GM12872 (cell line): ENCODE data around the gene ST7.

Source experiments
- CTCF ChIP-seq: IDR thresholded peaks from 3 replicates; pipeline ENCODE4 v1.5.1; 2011; ENCODE audit warnings: low read depth, mild to moderate bottlenecking, low read length, moderate library complexity; ENCODE audit not compliant: insufficient read depth

Gene ST7

DNA sequence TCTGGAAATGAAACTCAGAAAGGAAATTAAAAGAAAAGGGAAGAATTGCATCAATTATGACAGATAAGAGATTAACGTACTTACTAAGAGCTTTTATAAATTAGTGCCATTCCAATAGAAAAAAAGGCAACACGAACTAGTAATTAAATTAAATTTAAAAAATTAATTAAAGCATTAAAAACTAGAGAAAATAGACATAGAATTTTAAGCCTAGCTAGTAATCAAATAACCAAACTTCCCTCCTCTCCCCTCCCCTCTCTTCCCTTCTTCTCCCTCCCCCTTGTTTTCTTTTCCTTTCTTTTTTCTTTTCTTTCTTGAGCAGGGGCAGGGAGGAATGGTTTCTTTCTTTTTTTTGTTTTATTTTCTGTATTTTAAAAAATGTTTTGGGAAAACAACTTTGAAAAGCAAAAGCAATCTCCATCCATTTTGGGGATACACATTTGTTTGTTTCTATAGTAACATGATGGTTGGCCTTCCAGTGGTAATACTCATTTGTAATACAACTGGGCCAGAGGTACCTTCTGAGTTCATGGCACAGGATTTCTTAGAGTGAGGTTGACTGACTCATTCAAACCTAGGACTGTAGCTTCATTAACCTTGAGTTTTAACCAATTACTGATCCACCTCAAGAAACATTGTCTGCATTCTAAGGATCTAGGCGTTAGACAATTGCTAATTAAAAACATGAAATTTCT, 132.6 kb downstream of the ST7 start:
- TF ChIP-seq CTCF: no peak

DNA sequence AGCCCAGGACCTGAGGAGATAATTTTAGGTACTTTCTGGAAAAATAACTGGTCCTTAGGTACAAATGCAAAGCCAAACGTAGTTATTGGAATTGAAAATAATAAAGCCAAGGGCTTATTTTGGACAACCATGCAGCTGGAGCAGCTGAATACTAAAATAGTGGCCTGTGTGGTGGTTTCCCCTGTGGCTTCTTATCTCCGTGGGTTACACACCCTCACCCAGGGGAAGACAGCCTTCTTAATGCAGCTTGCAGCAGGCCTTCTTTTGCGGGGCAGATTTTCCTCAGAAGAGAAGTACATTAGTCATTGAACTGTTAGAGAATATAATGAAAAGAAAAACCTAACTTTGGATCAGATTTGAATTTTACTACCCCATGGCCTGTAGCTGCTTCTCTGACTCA, 133.5 kb downstream of the ST7 start:
- no peak for TF ChIP-seq CTCF

- no peak for TF ChIP-seq CTCF
Observed at GRCh38 chr7:117087639-117088396, 134.5 kb downstream of the ST7 start.

- no peak for TF ChIP-seq CTCF
Observed at GRCh38 chr7:117088623-117089194, 135.4 kb downstream of the ST7 start.

- no peak for TF ChIP-seq CTCF
Observed at GRCh38 chr7:117090791-117091190, 137.5 kb downstream of the ST7 start.

DNA sequence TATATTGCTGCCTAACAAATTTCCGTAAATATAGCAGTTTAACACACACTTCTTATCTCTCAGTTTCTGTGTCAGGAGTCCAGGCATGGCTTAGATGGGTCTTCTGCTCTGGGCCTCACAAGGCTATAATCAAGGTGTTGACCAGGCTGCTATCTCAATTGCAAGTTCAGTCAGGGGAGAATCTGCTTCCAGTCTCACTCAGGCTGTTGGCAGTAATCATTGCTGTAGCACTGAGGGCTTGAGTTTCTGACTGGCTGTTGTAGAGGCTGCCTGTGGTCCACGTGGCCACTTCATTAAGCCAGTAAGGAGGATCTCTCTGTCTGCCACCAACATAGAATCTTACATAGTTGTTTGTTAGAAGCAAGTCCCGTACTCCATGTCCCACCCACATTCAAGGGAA, 138.4 kb downstream of the ST7 start:
- no peak for TF ChIP-seq CTCF

GRCh38 chr7:117092785-117093184, 139.5 kb downstream of the ST7 start:
- no peak for TF ChIP-seq CTCF
